Activated CD4-positive, alpha-beta T cell treated with anti-CD3 and anti-CD28 coated beads, Interleukin-2, Interleukin-6, amounts not matched to agents 100 ng/mL and 50 ng/mL, durations not matched to agents 16 hours and 8 hours (primary cell): ENCODE data around the gene MACROD2.

Experiments
- DNase-seq: peaks from one replicate; pipeline ENCODE4 v3.0.0-alpha.2; 2020

Gene MACROD2

DNA sequence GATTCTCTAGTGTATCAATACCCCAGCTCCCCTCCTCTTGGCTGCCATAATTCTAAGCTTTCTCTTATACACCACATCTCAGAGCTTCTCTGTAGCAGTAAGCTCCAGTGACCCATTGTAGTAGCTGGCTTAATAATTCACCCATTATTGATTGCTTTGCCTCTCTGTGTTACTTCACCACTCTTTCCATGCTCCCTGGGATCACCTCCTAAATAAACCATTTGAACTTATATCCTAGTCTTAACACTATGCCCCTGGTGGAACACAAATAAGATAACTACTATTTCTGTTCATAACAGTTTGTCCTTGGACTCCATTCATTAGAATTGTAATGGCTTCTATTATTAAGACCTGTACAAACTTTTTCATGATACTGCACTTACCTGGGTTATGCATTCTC is 1819.0 kb downstream of the MACROD2 start:
- no peak for DNase-seq

- no peak for DNase-seq
Observed at GRCh38 chr20:15814911-15815310, 1819.6 kb downstream of the MACROD2 start.

DNA sequence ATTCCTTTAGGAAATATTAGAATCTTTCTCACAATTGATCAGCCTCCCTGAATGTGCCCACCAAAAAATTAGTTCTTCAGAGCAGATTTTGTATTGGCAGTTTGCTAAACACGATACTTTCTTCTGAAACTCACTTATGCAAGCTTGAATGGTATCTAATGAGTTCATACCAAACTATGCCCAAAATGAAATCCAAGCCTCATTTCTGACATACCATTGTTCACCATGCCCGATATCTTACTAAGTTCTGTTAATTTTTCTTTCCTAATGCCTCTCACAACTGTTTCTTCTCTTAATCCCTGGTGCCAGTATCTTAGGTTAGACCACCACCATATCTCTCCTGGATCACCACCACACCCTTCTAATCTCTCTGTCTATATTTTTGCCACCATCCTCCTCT is 1822.0 kb downstream of the MACROD2 start:
- DNase-seq: no peak

DNA sequence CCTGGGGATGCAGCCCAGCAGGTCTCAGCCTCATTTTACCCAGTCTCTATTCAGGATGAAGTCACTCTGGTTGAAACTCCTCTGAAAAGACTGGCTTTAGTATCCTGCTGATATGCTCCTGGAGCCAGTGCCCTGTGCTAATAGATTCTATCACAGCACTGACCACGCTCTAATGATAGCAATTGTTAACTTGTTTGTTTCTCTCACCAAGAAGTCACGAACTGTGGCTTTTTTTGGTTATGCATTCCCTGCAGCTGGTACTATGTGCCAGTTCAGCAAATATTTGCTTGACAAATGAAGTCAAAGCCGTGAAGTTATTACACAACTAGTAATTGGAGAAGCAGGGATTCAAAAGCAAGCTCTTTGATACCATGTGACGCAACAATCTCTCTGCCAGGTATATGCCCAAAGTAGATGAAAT is 1823.3 kb downstream of the MACROD2 start:
- no peak for DNase-seq

- no peak for DNase-seq
Observed at GRCh38 chr20:15823718-15824117, 1828.4 kb downstream of the MACROD2 start.

GRCh38 chr20:15827628-15828027 is 1832.3 kb downstream of the MACROD2 start:
- no peak for DNase-seq

DNA sequence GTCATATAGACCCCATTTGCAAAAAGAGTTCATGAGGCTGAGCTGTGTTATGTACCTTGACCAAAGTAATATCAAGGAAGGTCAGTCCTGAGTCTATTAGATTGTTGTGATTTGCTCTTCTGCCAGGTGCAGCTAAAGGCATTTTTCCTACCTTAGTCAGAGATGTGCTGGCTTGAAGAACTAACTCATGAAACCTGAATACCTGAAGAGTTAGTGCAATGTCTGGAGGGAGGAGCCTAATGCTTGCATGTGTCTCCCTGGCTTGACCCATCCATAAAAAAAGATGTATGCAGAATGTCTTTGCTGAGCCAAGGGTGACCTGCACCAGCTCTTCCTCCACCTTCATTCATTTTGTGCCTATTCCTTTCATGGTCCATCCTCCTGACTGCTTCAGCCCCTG is 1835.9 kb downstream of the MACROD2 start:
- DNase-seq: no peak

- DNase-seq: no peak
Observed at GRCh38 chr20:15832512-15832911, 1837.2 kb downstream of the MACROD2 start.

- DNase-seq: no peak
Observed at GRCh38 chr20:15834857-15835256, 1839.5 kb downstream of the MACROD2 start.

DNA sequence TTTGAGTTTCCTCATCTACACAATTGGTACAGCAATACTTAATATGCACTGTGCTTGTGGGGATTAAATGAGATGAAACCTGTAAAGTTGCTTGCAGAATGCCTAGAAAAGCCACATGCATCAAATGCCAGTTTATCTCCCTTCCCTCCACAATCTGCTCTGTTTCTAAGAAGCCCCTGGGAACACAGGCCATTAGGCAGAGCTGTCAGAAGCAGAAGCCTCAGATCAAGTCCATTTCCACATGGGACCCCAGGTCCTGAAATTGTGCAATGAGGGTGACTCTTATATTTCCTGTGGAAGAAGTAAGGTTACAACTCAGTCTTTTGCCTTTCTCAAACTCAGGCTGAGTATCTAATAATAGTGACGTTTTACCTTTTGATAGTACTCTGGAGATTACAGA is 1840.5 kb downstream of the MACROD2 start:
- DNase-seq: no peak

- no peak for DNase-seq
Observed at GRCh38 chr20:15836634-15837033, 1841.3 kb downstream of the MACROD2 start.

DNA sequence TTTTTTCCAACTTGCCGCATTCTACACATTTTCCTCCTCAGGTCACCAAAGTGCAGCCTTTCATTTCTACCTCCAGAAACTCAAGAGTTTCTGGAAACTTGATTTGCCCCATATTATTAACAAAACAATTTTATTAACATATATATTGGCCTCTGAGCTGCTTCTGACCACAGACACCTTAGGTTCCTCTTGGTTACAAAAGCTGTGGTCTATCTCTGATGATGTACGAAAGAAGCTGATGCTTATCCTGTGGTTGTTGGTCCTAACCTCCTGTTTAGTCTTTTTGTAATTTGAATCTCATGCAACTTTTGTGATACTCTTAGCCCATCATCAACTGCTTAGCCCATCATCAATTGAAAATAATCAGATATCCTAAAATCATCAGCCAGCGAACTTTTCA is 1842.2 kb downstream of the MACROD2 start:
- DNase-seq: no peak

GRCh38 chr20:15838466-15838865 is 1843.2 kb downstream of the MACROD2 start:
- DNase-seq: no peak

DNA sequence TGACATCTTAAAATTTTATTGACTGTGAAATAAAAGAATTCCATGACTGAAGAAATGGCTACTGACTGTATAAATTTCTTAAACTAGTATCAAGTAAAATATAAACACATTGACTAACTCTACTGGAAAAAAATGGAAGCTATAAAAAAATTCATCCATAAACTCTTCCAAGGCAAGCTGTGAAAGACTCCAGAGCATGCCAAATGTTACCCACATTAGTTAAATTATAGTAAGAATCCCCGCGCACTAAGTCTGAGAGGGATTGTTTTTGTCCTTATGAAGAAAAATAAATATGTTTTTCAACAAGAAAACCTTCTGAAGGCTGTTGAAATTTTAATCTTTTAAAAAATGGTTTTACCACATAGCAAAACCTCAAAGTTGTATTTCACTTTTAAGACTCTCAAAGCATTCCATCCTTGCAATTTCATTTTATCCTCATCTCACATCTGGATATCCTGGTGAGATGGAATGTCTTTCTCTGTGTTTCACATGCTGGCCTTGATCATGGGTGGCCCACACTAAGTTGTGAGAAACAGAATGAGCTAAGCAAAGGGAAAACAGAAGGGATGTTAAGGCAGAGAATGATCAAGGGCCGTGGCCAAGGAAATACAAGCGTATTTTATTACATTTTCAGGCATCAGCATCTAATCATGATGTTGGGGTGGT is 1845.5 kb downstream of the MACROD2 start:
- no peak for DNase-seq

- no peak for DNase-seq
Observed at GRCh38 chr20:15842872-15843271, 1847.6 kb downstream of the MACROD2 start.

- no peak for DNase-seq
Observed at GRCh38 chr20:15843777-15844176, 1848.5 kb downstream of the MACROD2 start.

- no peak for DNase-seq
Observed at GRCh38 chr20:15847196-15847784, 1852.0 kb downstream of the MACROD2 start.

DNA sequence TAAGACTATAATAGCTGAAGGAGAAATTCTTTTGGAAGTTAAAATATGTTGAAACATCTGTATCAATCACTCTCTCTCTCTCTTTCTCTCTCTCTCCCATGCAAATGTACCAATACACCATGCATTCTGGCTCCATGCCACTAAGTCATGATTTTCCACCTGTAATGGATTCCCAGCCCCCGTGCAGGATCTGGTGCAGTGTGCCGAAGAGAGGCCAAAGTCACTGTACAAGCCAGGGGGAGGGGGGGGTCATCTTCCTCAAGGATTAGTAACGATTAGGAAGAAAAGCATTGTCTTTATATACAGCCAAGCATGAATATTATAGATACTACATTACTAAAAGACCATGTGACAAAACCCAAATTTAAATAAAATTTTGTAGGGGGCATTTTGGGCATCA is 1852.8 kb downstream of the MACROD2 start:
- DNase-seq: no peak

DNA sequence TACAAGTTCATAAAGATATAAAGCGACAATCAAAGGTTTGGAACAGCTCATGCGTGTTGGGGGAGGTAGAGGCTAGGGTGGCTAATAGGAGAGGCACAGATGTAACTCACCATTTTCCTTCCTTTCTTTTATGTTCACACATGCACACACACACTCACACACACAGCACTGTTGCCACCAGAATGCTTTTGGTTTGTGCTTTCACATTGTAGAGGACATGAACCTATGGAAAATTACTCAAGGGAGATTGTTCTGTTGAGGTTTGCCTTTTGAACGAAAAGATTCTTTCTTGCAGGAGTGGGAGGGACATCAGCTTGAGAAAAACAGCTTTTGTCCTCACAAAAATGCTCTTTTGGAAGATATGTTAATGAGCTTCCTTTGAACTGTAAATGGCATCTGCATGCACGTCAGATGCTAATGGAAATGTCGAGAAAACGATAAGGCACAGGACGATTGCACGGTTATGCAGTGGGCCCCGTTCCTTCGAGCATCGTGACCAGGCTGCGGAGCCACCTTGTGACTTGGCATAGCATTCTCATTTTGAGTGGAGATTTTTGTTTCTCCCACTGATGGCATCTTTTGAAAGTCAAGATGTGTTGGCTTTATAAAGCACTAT is 1853.8 kb downstream of the MACROD2 start:
- DNase-seq: no peak

DNA sequence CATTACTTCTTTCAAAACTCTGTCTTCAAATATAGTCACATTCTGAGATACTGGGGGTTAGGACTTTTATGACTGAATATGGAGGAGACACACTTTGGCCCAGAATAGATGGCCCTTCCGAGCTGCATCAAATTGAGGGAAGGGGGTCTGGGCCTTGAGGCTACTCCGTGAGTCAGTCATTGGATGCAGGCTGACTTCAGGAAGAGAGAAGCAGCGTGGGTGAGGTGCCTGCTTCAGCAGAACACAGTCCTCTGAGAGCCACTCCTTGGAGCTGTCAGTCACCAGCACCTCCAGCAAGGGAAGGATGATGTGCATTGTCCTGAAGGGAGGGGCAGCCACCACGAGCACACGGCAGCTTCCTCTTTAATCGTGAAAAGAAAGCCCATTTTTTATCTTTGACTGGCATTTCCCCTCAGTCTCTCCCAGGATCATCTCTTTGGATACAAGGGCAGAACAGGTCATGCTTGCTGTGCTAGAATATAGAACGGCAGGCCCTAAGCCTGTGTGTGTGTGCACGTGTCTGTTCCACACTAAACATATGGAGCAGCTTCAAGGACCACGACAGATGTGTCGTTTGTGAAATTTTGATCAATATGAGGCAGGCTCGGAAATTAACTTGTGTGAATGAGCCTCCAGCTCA is 1856.4 kb downstream of the MACROD2 start:
- no peak for DNase-seq

DNA sequence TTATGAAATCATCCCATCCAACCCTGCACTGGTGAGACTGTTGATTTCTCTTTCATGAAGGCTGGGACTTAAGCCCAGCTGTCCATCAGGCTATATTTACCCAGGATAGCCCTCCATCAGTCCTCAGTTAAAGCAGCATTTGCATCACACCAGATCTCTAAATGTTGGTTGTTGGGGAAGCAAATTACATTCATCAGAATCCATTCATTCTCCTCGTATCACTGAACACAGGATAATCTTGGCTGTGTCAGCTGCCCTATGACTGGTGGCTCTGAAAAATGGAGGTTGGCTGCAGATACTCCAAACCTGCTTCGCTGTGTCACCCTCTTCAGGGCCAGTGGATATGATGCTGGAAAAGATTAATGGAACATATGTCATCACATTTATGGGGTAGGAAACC is 1859.6 kb downstream of the MACROD2 start:
- no peak for DNase-seq

GRCh38 chr20:15857173-15857784 is 1862.0 kb downstream of the MACROD2 start:
- DNase-seq: no peak

GRCh38 chr20:15859061-15859460 is 1863.7 kb downstream of the MACROD2 start:
- no peak for DNase-seq

DNA sequence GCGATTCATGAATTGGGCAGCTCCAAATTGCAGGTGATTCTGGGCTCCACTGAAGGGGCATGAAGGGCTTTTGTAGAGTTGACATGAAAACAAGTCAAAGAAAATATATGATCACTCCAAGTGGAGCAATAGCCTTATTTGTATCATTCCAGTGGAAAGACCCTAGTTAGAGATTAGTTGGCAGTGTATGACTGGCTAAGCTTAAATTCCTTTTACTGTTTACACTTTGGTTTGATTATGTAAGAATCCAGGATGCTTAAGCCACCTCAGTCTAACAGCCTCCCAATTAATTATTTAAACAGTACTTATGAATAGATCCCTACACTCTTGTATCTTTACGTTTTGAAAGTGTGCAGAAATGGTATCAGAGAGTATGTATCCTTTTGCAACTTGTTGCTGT is 1865.5 kb downstream of the MACROD2 start:
- DNase-seq: no peak
